Bone marrow (tissue), 2 donors: ENCODE data around the gene IL17RE.

Experiments used
- DNase-seq, 2 donors: peaks; one replicate each; lab custom pipeline; 2025; lab: John Stamatoyannopoulos, UW

Gene IL17RE

GRCh38 chr3:9908286-9908685 lies 5.6 kb downstream of the IL17RE start:
- DNase-seq: no peak

- DNase-seq: no peak
Observed at GRCh38 chr3:9909221-9910013, 6.8 kb downstream of the IL17RE start.

- DNase-seq: no peak
Observed at GRCh38 chr3:9911863-9912262, 9.2 kb downstream of the IL17RE start.

GRCh38 chr3:9912294-9912935 lies 9.8 kb downstream of the IL17RE start:
- DNase-seq: peak in 1 of 2 donors; percentile 35

- no peak for DNase-seq
Observed at GRCh38 chr3:9913601-9914000, 11.0 kb downstream of the IL17RE start.

- DNase-seq: no peak
Observed at GRCh38 chr3:9914011-9914410, 11.4 kb downstream of the IL17RE start.

GRCh38 chr3:9914559-9915253 lies 12.1 kb downstream of the IL17RE start:
- no peak for DNase-seq

- peak; percentile 20 to 28 for DNase-seq
Observed at GRCh38 chr3:9915254-9916141, 12.8 kb downstream of the IL17RE start.

GRCh38 chr3:9916346-9916733 lies 13.7 kb downstream of the IL17RE start:
- DNase-seq: no peak

GRCh38 chr3:9916734-9917680 lies 14.4 kb downstream of the IL17RE start, which contains the start of gene IL17RC:
IL17RC (plus strand) TSS chr3:9917098; CDS start chr3:9917316, 218 bp downstream.
- peak; percentile 27 to 53 for DNase-seq

- DNase-seq: no peak
Observed at GRCh38 chr3:9917820-9918219, 15.2 kb downstream of the IL17RE start.

- no peak for DNase-seq
Observed at GRCh38 chr3:9918261-9919038, 15.8 kb downstream of the IL17RE start.

- no peak for DNase-seq
Observed at GRCh38 chr3:9928158-9928557, 25.5 kb downstream of the IL17RE start.

- DNase-seq: no peak
Observed at GRCh38 chr3:9930804-9931418, 28.3 kb downstream of the IL17RE start.

- no peak for DNase-seq
Observed at GRCh38 chr3:9932535-9932842, 29.8 kb downstream of the IL17RE start.

GRCh38 chr3:9932843-9933560 lies 30.4 kb downstream of the IL17RE start:
- peak; percentile 52 to 93 for DNase-seq

- DNase-seq: peak; percentile 87 to 88
Observed at GRCh38 chr3:9933561-9934234, 31.1 kb downstream of the IL17RE start, which contains the start of gene CRELD1. CRELD1 (plus strand) TSS chr3:9933834; CDS start chr3:9934439, 605 bp downstream.

- DNase-seq: no peak
Observed at GRCh38 chr3:9934235-9934621, 31.6 kb downstream of the IL17RE start.
